Measurements from ENCODE around the gene LCN10. TPM values are rescaled to one million over a fixed set of nuclear protein-coding genes. Genes with fewer than 3 reads are reported as not detected.

The LCN10 gene
- total RNA-seq, 1 donor from 2014 or later: not detected

DNA sequence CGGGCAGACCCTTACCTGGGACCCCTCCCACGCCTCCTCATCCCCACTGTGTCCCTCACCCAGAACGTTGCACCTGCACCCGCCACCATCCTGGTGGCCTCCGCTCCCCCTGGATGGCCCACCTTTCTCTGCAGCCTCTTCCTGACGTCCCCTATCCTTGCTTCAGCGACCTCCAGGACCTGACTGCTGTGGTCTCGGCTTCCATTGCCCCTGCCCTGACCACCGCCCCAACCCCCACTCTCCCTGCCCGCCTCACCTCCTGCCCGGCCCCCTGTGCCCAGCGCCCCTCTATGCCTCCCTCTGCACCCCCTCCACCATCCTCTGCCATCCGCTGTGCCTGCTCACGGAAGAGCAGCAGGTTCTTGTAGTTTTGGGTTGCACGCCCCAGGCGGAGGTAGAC is 2.2 kb downstream of the LCN10 start:
- DNase-seq (ENCODE audit: extremely low read depth, low read depth, low spot score): no peak

GRCh38 chr9:136740069-136740468 is 2.7 kb downstream of the LCN10 start:
- DNase-seq (ENCODE audit: extremely low read depth, low read depth, low spot score): no peak

DNA sequence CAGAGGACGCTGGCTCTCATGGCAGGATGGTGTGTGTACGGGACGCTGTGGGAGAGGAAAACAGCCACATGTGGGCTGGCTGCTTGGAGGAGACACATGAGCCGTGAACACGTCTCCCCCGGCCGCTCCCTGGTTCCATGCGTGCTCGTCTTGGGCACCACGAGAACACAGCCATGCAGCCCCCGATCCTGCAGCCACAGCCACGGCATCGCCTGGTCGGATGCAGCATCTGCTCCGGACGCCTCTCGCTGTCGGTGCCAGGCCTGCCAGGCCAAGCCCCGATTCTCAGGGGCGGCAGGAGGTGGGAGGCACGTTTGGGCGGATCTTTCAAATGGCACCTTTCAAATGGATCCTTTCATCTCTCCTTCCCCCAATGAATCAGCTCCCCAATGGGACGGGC is 3.2 kb downstream of the LCN10 start:
- DNase-seq (ENCODE audit: extremely low read depth, low read depth, low spot score): no peak

DNA sequence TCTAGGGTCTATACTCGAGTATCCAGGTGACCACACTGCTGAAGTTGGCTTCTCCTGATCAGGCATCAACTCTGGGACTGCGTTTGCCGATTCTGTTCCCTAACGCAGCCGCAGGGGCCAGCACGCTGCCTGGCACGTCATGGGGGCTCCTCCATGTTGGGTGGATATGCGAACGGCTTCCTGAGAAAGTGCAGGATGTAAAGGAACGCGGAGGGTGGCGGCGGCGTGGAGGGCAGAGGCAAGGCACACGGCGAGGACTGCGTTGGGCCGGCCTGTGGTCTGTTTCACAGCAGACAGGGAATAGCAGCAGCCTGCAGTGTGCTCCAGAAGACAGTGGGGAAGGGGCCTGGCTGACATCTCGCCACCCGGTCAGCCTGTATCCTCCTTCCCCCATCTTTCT is 3.8 kb downstream of the LCN10 start:
- DNase-seq (ENCODE audit: extremely low read depth, low read depth, low spot score): no peak

- no peak for DNase-seq (ENCODE audit: extremely low read depth, low read depth, low spot score)
Observed at GRCh38 chr9:136735812-136736480, 6.8 kb downstream of the LCN10 start.

DNA sequence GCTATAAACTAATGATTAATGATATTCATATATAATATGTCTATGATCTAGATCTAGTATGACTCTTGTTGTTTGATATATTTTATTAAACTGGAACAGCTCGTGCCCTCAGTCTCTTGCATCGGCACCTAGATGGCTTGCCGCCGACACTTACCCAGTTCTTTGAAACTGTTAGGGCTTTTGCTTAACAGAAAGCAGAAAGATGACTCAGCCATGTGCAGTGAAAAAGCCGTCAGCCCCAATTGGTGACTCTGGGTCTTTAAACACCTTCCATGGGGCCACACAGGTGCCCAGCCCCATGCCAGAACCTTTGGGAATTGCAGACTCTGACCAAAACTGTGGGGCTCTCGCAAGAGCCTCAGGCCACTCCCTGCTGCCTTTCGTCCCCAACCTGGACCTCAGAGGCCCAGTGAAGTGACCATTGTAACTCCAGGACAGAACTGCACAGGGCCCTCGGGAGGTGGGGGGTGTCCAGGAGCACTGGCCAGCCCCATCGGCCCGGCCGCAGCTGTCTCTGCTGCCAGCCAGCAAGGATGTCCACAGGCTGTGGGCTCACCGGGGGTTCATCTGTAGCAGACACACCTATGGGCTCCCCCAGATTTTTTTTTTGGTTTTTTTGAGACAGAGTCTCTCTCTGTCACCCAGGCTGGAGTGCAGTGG is 7.8 kb downstream of the LCN10 start:
- DNase-seq (ENCODE audit: extremely low read depth, low read depth, low spot score): no peak

DNA sequence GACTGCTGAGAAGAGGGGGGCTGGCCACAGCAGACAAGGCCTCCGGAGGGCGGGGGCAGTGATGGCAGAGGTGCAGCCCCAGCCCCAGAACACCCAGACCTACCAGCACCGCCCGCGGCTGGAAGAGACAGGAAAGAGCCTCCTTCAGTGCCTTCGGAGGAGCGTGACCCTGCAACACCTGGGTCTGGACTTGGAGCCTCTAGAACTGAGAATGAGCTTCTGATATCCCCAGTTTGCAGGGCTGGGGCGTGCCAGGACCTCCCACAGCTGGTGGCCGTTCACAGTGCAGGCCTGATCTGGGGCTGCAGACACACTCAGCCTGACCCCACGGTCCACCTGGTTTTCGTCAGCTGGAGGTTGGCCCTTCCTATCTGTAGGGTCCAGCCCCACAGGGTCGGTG is 9.1 kb downstream of the LCN10 start:
- DNase-seq (ENCODE audit: extremely low read depth, low read depth, low spot score): no peak

- no peak for DNase-seq (ENCODE audit: extremely low read depth, low read depth, low spot score)
Observed at GRCh38 chr9:136732444-136733178, 10.1 kb downstream of the LCN10 start.

DNA sequence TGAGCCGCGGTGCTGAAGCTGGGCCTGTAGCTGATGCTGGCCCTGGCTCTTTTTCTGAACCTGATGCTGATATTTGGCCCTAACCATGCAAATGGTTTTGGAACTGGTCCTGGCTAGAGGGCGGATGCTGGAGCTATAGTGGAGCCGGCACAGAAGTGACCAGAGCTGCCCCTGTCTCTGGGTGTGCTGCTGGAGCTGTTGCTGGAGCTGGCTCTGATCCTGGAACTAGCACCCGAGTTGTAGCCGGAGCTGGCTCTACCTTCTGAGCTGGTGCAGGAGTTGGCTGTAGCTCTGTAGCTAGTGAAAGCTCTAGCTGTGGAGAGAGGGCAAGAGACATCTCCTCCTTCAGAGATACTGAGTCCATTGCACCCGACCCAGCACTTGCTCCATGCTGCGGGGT is 12.8 kb downstream of the LCN10 start:
- DNase-seq (ENCODE audit: extremely low read depth, low read depth, low spot score): no peak

DNA sequence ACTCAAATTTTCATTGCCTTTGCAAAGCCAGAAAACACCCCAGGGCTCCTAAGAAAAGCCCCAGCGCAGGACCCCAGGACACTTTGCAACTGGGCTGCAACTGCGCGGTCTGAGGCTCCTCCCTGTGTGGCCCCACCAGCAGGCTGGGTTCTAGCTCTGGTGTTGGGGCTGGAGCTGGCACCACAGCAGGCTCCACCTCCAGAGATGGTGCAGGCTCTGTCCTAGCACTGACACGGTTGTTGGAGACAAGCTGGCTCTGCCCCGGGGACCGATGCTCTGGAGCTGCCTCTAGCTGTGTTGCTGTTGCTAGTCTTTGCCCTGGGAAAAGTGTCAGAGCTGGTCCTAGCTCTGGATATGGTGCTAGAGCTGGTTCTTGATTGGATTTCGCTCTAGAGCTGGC is 13.6 kb downstream of the LCN10 start:
- no peak for DNase-seq (ENCODE audit: extremely low read depth, low read depth, low spot score)

GRCh38 chr9:136728548-136729123 is 14.1 kb downstream of the LCN10 start:
- DNase-seq (ENCODE audit: extremely low read depth, low read depth, low spot score): no peak

DNA sequence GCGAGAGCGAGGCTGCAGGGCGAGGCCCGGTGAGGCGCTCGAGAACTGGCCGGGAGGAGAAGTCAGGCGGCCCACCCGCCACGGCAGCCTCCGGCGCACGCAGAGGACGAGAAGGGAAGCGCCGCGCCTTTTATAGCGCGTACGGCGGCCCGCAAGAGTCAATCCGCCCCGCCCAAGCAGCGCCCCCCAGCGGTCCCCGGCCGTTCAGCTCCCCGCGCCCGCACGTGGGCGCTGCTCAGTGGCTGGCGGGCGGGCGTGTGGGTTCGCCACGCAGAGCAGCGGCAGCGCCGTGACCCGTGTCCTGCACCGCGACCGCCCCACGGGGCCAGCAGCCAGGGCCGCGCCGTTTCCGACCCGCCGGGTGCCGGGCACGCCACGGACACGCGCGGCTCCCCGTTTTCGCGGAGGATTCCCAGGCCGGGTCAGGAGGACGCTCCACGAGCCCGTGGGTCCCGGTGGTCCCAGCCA is 14.6 kb downstream of the LCN10 start:
- no peak for DNase-seq (ENCODE audit: extremely low read depth, low read depth, low spot score)

DNA sequence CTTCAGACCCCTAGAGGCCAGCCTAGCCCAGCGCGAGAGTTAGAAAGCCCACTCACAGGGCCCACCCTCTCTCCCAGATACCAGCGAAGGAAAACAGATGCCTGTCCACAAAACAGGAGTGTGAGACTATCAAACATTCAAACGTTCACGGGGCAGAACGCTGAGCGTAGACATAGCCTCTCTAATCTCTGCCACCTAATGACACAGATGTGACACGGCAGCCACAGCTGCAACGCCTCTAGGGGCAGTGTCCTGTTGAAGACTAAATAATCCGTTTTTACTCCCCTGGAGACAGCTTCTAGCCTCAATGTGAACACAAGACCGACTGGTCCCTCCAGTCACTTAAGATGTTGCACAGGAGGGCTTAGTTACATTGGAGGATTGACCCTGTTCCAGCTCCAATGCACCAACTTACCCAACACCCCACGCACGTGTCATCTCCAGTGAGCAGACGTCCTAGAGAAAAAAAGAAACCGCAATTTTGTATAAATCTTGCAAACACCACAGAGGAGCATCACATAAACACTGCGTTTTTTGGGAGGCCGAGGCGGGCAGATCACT is 16.0 kb downstream of the LCN10 start:
- DNase-seq (ENCODE audit: extremely low read depth, low read depth, low spot score): no peak

GRCh38 chr9:136726118-136726517 is 16.6 kb downstream of the LCN10 start:
- no peak for DNase-seq (ENCODE audit: extremely low read depth, low read depth, low spot score)

DNA sequence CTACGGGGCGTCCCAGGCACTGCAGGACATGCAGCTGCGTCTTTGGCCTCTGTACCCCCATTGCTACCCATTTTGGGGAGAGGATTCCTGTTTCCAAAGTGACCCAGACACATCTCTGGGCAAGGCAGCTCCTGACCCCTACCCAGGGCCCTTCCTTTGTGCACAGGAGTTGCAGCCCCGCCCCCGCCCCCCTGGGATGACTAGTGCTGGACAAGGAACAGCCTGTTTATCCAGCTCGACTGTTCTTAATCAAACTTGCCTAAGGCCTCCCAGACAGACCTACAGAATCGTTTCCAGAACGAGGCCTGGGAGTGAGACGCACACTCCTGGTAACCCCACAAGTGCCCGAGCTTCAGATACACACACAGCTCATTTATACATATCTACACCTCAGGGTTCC is 17.1 kb downstream of the LCN10 start:
- no peak for DNase-seq (ENCODE audit: extremely low read depth, low read depth, low spot score)

DNA sequence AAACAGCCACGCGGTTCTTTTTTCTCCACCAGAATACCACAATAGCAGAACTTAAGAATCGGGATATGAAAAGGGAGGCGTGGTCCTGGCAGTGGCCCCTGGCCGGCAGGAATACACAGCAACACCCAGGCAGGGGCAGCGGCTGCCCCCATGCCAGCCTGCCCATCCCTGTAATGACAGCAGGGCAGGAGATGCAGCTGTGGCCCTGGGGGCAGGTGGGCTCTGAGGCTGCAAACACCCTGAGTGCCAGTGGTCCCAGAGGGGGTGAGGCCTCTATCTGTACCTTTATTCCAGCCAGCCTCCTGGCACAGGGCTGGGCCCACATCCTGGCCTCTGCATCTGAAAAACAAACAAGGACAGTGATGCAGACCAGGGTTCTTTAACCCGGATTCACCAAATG is 18.0 kb downstream of the LCN10 start:
- DNase-seq (ENCODE audit: extremely low read depth, low read depth, low spot score): no peak

DNA sequence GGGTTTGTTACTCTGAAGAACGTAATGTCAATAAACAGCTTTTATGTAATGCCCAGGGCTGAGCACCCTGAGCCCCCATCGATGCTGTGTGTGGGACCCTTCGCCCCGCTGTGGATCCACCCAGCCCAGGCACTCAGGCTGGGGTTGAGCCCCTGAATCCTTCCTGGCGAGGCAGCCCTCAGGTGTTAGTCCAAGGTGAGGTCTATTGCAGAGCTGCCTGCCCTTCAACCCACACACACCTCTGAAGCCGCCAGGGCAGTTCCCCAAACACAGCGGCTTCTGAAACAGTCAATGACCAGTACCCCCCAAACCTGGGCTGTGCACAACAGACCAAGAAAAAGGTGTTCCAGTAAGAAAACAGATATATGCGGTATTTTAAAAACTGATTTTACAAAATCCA is 18.8 kb downstream of the LCN10 start:
- no peak for DNase-seq (ENCODE audit: extremely low read depth, low read depth, low spot score)

DNA sequence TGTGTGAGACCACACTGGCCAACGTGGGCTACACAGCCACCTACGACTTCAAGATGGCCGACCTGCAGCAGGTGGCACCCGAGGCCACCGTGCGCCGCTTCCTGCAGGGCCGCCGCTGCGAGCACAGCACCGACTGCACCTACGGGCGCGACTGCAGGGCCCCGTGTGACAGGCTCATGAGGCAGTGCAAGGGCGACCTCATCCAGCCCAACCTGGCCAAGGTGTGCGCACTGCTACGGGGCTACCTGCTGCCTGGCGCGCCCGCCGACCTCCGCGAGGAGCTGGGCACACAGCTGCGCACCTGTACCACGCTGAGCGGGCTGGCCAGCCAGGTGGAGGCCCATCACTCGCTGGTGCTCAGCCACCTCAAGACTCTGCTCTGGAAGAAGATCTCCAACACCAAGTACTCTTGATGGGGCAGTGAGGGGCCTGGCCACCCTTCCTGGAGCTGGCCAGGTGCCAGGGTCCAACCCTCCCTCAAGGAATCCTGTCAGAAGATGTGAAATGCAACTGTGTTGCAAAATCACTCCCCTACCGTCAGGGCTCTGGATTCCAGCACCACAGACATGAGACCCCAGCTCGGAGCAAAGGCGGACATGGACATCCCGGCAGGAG is 19.3 kb downstream of the LCN10 start:
- DNase-seq (ENCODE audit: extremely low read depth, low read depth, low spot score): no peak

- DNase-seq (ENCODE audit: extremely low read depth, low read depth, low spot score): no peak
Observed at GRCh38 chr9:136722969-136723356, 19.8 kb downstream of the LCN10 start.

GRCh38 chr9:136722093-136722968 is 20.4 kb downstream of the LCN10 start:
- DNase-seq (ENCODE audit: extremely low read depth, low read depth, low spot score): no peak
